ENCODE data around the gene GRIN1. TPM values are rescaled to one million over a fixed set of nuclear protein-coding genes. Genes with fewer than 3 reads are reported as not detected.

The GRIN1 gene
- total and polyA plus RNA-seq, 2 experiments from 2014 or later, result not detected

DNA sequence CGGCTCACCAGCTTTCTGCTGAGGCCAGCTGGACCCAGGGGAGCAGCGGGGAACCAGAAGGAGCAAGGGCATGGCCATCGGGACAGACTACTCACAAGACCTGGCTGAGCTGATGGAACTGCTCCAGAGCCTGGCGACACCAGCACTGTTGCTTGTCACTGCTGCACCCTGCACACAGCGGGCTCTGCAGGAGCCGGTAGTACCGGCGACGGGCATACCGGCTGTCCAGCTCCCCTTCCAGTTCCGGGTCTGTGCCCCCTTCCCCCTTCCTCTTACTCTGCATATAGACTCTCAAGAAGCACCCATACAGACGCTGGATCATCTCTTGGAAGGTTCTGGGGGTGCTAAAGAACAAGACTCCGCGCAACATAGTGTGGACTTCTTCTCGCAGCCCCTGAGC, 48.4 kb downstream of the GRIN1 start:
- no peaks in the 10 kb centered on the region for H3K27me3 ChIP-seq
- 91% methylated on average over 15 of the region's 15 CpGs for WGBS (ENCODE audit: low lambda C conversion rate, missing lambda C conversion rate)
- H3K4me1 ChIP-seq (ENCODE audit: insufficient read depth), result peaks cover 22% of the 10 kb centered on the region
- no peaks in the 10 kb centered on the region for H3K9me2 ChIP-seq (replicated peaks; ENCODE audit: insufficient read depth)
- no peak overlapping the region for H3K27ac ChIP-seq
- no peak for DNase-seq (ENCODE audit: low spot score)
- peaks cover 49% of the 10 kb centered on the region for H3K79me2 ChIP-seq
- TF ChIP-seq, protein P1, sequence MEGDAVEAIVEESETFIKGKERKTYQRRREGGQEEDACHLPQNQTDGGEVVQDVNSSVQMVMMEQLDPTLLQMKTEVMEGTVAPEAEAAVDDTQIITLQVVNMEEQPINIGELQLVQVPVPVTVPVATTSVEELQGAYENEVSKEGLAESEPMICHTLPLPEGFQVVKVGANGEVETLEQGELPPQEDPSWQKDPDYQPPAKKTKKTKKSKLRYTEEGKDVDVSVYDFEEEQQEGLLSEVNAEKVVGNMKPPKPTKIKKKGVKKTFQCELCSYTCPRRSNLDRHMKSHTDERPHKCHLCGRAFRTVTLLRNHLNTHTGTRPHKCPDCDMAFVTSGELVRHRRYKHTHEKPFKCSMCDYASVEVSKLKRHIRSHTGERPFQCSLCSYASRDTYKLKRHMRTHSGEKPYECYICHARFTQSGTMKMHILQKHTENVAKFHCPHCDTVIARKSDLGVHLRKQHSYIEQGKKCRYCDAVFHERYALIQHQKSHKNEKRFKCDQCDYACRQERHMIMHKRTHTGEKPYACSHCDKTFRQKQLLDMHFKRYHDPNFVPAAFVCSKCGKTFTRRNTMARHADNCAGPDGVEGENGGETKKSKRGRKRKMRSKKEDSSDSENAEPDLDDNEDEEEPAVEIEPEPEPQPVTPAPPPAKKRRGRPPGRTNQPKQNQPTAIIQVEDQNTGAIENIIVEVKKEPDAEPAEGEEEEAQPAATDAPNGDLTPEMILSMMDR (IDR thresholded peaks at IDR 0.05; ENCODE audit: poor library complexity), result no peak
- TF ChIP-seq EZH2phosphoT487 (IDR thresholded peaks at IDR 0.05; ENCODE audit: low read depth, severe bottlenecking, unreplicated experiment), result no peak
- TF ChIP-seq EZH2 (IDR thresholded peaks at IDR 0.05; ENCODE audit: borderline replicate concordance), result no peak
- no peak overlapping the region for H2AFZ ChIP-seq
- H3K4me3 ChIP-seq, result peak overlapping the region; percentile 59
- H3K36me3 ChIP-seq (replicated peaks; ENCODE audit: insufficient read depth, low read depth), result no peaks in the 10 kb centered on the region
- peaks cover 25% of the 10 kb centered on the region for H4K20me1 ChIP-seq (ENCODE audit: insufficient read depth, poor library complexity, severe bottlenecking)
- no peaks in the 10 kb centered on the region for H3K9me3 ChIP-seq (ENCODE audit: low read depth)
- H3K4me2 ChIP-seq, result peak overlapping the region; percentile 95

DNA sequence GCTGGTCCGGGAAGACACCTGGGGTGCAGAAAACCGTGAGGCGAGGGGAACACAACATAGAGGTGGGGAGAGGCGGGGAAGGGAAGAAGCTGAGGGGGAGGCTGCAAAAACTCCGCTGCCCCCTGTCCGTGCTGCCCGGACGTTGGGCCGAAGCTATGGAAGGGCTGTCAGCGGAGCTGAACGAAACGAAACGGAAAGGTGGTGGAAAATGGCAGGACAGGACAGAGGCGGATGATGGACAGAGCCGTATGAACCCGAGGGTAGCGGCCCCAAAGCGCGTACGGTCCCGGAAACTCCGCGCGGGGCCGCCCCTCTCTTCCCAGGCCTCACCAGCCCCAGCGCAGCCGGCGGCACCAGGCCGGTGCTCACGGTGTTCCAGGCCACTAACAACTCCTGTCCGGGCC, 49.1 kb downstream of the GRIN1 start:
- Histone ChIP-seq H3K9me3 (ENCODE audit: low read depth) (no peaks in the 10 kb centered on the region), H3K27ac (peak overlapping the region; percentile 98), H4K20me1 (ENCODE audit: insufficient read depth, poor library complexity, severe bottlenecking) (peaks cover 25% of the 10 kb centered on the region), H3K79me2 (peaks cover 56% of the 10 kb centered on the region), H3K4me1 (ENCODE audit: insufficient read depth) (peaks cover 22% of the 10 kb centered on the region), H3K9me2 (replicated peaks; ENCODE audit: insufficient read depth) (no peaks in the 10 kb centered on the region), H3K4me2 (peak overlapping the region; percentile 95), H2AFZ (peak overlapping the region; percentile 77), H3K4me3 (peak overlapping the region; percentile 59), H3K27me3 (no peaks in the 10 kb centered on the region), H3K36me3 (replicated peaks; ENCODE audit: insufficient read depth, low read depth) (no peaks in the 10 kb centered on the region)
- WGBS (ENCODE audit: low lambda C conversion rate, missing lambda C conversion rate), result 2% methylated on average over 30 of the region's 31 CpGs
- no peak for TF ChIP-seq EZH2phosphoT487 (IDR thresholded peaks at IDR 0.05; ENCODE audit: low read depth, severe bottlenecking, unreplicated experiment)
- TF ChIP-seq EZH2 (IDR thresholded peaks at IDR 0.05; ENCODE audit: borderline replicate concordance), result no peak
- TF ChIP-seq, protein P1 (IDR thresholded peaks at IDR 0.05; ENCODE audit: poor library complexity), result no peak
- DNase-seq (ENCODE audit: low spot score), result no peak

GRCh38 chr9:137188490-137189296, 49.7 kb downstream of the GRIN1 start, which contains the start of the genes ANAPC2 and SSNA1:
Gene ANAPC2 (minus strand): TSS chr9:137188560. CDS start chr9:137188532, 28 bp downstream.
Gene SSNA1 (plus strand): TSS chr9:137188676. CDS start chr9:137188727, 51 bp downstream.
- H3K27me3 ChIP-seq, result no peaks in the 10 kb centered on the region
- H3K36me3 ChIP-seq (replicated peaks; ENCODE audit: insufficient read depth, low read depth), result no peaks in the 10 kb centered on the region
- peak; percentile 97 for DNase-seq (ENCODE audit: low spot score)
- peaks cover 62% of the 10 kb centered on the region for H3K79me2 ChIP-seq
- H3K9me2 ChIP-seq (replicated peaks; ENCODE audit: insufficient read depth), result no peaks in the 10 kb centered on the region
- peak within 1 kb of the TSS; percentile 77 for H2AFZ ChIP-seq
- H3K4me3 ChIP-seq, result peak within 1 kb of the TSS; percentile 62
- TF ChIP-seq EZH2phosphoT487 (IDR thresholded peaks at IDR 0.05; ENCODE audit: low read depth, severe bottlenecking, unreplicated experiment), result no peak
- TF ChIP-seq, protein P1 (IDR thresholded peaks at IDR 0.05; ENCODE audit: poor library complexity), result peak; percentile 45
- peaks cover 30% of the 10 kb centered on the region for H4K20me1 ChIP-seq (ENCODE audit: insufficient read depth, poor library complexity, severe bottlenecking)
- H3K4me1 ChIP-seq (ENCODE audit: insufficient read depth), result peaks cover 22% of the 10 kb centered on the region
- under 1% methylated on average over 70 of the region's 98 CpGs for WGBS (ENCODE audit: low lambda C conversion rate, missing lambda C conversion rate)
- peak within 1 kb of the TSS; percentile 98 for H3K27ac ChIP-seq
- H3K4me2 ChIP-seq, result peak within 1 kb of the TSS; percentile 95
- H3K9me3 ChIP-seq (ENCODE audit: low read depth), result no peaks in the 10 kb centered on the region

All from hepatocyte (in vitro differentiated cells).